ENCODE data around the gene IFITM10.

IFITM10 gene

DNA sequence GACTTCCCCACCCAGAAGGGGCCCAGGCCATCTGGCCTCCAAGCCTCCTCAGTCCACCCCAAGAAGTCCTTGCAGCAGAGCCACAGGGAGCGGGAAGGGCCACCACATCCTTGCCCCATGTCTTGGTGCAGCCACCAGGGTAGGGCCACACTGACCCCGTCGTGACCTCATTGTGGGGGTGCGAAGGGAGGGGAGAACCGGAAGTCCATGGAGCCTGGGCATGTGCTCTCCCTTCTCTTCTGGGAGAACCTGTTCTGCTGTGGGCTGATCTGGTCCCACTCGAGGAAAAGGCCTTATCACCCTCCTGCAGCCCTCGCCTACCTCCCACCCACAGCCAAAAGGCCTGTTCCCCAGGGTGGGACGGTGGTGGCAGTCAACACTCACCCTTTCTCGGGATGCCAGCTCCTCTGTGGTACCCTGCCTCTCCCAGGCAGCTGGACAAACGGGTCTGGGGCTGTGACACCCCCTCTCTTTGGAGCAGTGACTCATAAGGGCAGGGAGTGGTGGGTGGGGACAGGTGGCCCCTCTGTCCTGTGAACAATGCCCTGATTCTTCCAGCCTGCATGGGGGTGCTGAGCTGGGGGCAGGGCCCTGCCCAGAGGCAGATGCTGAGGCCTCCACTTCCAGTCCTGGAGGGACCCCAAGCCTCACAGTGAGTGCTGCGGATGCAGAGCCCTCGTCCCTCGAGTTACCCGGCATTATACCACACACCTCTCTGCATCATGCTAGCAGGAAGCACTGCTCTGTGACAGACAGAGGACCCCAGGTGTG, 27.9 kb upstream of the IFITM10 start:
- no peak for FAIRE-seq

DNA sequence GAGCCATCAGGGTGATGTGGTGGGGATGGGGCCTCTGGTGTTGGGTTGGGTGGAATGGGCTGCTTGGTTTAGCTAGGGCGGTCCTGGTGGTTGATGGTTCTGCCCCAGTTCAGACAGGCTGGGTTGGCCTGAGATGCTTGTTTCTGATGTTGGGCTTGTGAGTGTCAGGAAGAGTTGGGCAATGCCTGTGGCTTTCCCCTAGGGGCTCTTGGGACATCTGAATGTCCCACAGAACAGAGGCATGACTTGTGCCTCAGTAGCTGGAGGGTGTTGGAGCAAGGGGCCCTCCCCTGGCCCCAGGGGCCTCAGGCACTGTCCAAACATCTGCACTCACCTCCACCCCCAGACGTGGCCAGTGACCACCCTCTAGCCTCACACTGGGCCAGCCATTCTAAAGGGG, 27.3 kb upstream of the IFITM10 start:
- no peak for TF ChIP-seq PAX5 (IDR thresholded peaks at IDR 0.05; ENCODE audit: insufficient read depth, low read length, severe bottlenecking)
- no peak for TF ChIP-seq POLR2A (IDR thresholded peaks at IDR 0.05; ENCODE audit: low read depth, low read length)
- TF ChIP-seq POU2F2 (IDR thresholded peaks at IDR 0.05; ENCODE audit: low read depth, low read length) = no peak
- TF ChIP-seq SPI1 (IDR thresholded peaks at IDR 0.05; ENCODE audit: low read depth, low read length) = no peak
- no peak for TF ChIP-seq TAF1 (IDR thresholded peaks at IDR 0.05; ENCODE audit: low read depth, low read length)
- FAIRE-seq = no peak
- no peak for DNase-seq (ENCODE audit: insufficient read length, low spot score)

More for the DNA sequence above, 27.9 kb upstream of the IFITM10 start:
- TF ChIP-seq TAF1 (IDR thresholded peaks at IDR 0.05; ENCODE audit: low read depth, low read length) (no peak), POLR2A (IDR thresholded peaks at IDR 0.05; ENCODE audit: low read depth, low read length) (no peak), PAX5 (IDR thresholded peaks at IDR 0.05; ENCODE audit: insufficient read depth, low read length, severe bottlenecking) (no peak), POLR2AphosphoS5 (IDR thresholded peaks at IDR 0.05; ENCODE audit: low read depth, low read length) (no peak), POU2F2 (IDR thresholded peaks at IDR 0.05; ENCODE audit: low read depth, low read length) (no peak), SPI1 (IDR thresholded peaks at IDR 0.05; ENCODE audit: low read depth, low read length) (no peak)
- no peak for DNase-seq (ENCODE audit: insufficient read length, low spot score)

GRCh38 chr11:1776944-1777715, 26.7 kb upstream of the IFITM10 start:
- no peak for DNase-seq (ENCODE audit: insufficient read length, low spot score)
- TF ChIP-seq POU2F2 (IDR thresholded peaks at IDR 0.05; ENCODE audit: low read depth, low read length) (no peak), TAF1 (IDR thresholded peaks at IDR 0.05; ENCODE audit: low read depth, low read length) (no peak), POLR2A (IDR thresholded peaks at IDR 0.05; ENCODE audit: low read depth, low read length) (no peak), POLR2AphosphoS5 (IDR thresholded peaks at IDR 0.05; ENCODE audit: low read depth, low read length) (no peak), PAX5 (IDR thresholded peaks at IDR 0.05; ENCODE audit: insufficient read depth, low read length, severe bottlenecking) (no peak), SPI1 (IDR thresholded peaks at IDR 0.05; ENCODE audit: low read depth, low read length) (no peak)
- FAIRE-seq = no peak

- DNase-seq (ENCODE audit: insufficient read length, low spot score) (no peak), FAIRE-seq (no peak)
Measured at GRCh38 chr11:1776331-1776851, 26.0 kb upstream of the IFITM10 start.

GRCh38 chr11:1774886-1775285, 24.5 kb upstream of the IFITM10 start:
- no peak for FAIRE-seq
- no peak for DNase-seq (ENCODE audit: insufficient read length, low spot score)
- TF ChIP-seq PAX5 (IDR thresholded peaks at IDR 0.05; ENCODE audit: insufficient read depth, low read length, severe bottlenecking) (no peak), POU2F2 (IDR thresholded peaks at IDR 0.05; ENCODE audit: low read depth, low read length) (no peak), POLR2AphosphoS5 (IDR thresholded peaks at IDR 0.05; ENCODE audit: low read depth, low read length) (no peak), POLR2A (IDR thresholded peaks at IDR 0.05; ENCODE audit: low read depth, low read length) (no peak), SPI1 (IDR thresholded peaks at IDR 0.05; ENCODE audit: low read depth, low read length) (no peak), TAF1 (IDR thresholded peaks at IDR 0.05; ENCODE audit: low read depth, low read length) (no peak)

More at GRCh38 chr11:1776331-1776851, 26.0 kb upstream of the IFITM10 start:
- no peak for TF ChIP-seq TAF1 (IDR thresholded peaks at IDR 0.05; ENCODE audit: low read depth, low read length)
- TF ChIP-seq SPI1 (IDR thresholded peaks at IDR 0.05; ENCODE audit: low read depth, low read length) = no peak
- TF ChIP-seq PAX5 (IDR thresholded peaks at IDR 0.05; ENCODE audit: insufficient read depth, low read length, severe bottlenecking) = no peak
- no peak for TF ChIP-seq POLR2A (IDR thresholded peaks at IDR 0.05; ENCODE audit: low read depth, low read length)
- TF ChIP-seq POU2F2 (IDR thresholded peaks at IDR 0.05; ENCODE audit: low read depth, low read length) = no peak
- no peak for TF ChIP-seq POLR2AphosphoS5 (IDR thresholded peaks at IDR 0.05; ENCODE audit: low read depth, low read length)

DNA sequence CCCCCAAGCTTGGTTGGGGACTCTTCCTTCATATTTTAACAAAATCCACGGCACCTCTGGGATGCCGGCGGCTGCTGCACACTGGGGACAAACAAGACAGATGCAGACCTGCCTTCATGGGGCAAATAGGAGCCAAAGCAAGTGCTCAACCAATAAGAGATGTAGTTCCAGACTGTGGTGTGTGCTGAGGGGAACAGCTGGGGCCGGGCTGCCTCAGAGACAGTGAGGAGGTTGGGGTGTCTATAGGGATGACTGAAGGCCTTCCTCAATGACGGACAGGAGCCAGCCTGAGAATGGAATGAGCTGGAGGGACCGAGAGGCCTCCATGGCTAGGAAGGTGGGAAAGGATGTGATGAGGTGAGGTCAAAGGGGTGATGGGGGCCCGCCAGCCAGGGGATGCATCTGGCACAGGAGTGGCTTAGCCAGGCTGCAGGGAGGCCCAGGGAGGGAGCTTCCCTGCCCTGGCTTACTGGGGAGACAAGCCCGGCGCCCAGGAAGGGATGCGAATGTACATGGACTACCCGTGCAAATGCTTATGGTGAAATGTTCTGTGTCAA, 23.7 kb upstream of the IFITM10 start:
- TF ChIP-seq PAX5 (IDR thresholded peaks at IDR 0.05; ENCODE audit: insufficient read depth, low read length, severe bottlenecking) (no peak), POLR2A (IDR thresholded peaks at IDR 0.05; ENCODE audit: low read depth, low read length) (no peak), POU2F2 (IDR thresholded peaks at IDR 0.05; ENCODE audit: low read depth, low read length) (no peak), SPI1 (IDR thresholded peaks at IDR 0.05; ENCODE audit: low read depth, low read length) (no peak), POLR2AphosphoS5 (IDR thresholded peaks at IDR 0.05; ENCODE audit: low read depth, low read length) (no peak), TAF1 (IDR thresholded peaks at IDR 0.05; ENCODE audit: low read depth, low read length) (no peak)
- FAIRE-seq (no peak), DNase-seq (ENCODE audit: insufficient read length, low spot score) (no peak)

DNA sequence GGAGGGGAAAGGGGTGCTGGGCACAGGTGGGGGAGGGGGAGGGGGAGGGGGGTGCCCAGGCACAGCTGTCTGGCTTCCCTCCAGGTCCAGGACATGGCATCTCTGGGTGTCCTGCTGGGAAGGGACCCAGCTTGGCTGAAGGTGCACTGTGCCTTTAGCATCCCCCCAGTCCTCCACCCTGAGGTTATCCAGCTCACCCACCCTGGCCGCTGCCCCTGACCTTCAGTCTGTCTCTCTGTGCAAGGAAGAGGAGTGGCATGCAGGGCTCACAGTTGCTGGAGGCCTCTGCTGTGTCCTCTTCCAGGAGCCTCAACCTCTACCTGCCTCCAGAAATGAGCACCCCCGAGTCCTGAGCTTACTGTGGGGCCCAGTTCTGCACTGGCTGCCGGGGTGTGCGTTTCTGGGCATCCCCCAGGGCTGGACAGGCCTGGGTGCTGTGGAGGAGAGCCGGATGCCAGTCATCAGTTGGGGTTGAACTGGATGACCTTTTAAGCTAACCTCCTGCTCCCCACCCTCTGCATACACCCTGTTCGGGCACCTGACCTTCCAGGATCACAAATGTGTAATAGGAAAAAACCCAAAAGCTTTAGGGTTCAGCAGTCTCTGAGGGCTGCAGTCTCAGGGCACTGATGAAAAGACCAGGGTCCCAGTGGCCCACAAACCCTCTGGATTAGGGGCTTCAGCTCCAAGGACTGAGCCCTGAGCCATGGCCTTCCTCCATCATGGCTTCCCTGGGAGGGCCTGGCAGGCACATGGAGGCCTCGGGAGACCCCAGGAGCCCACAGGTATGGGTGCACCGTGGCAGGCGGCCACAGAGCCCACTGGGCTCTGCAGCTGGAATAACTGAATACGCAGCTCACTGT, 23.0 kb upstream of the IFITM10 start:
- TF ChIP-seq POU2F2 (IDR thresholded peaks at IDR 0.05; ENCODE audit: low read depth, low read length) (no peak), TAF1 (IDR thresholded peaks at IDR 0.05; ENCODE audit: low read depth, low read length) (no peak), POLR2A (IDR thresholded peaks at IDR 0.05; ENCODE audit: low read depth, low read length) (no peak), PAX5 (IDR thresholded peaks at IDR 0.05; ENCODE audit: insufficient read depth, low read length, severe bottlenecking) (no peak), SPI1 (IDR thresholded peaks at IDR 0.05; ENCODE audit: low read depth, low read length) (no peak), POLR2AphosphoS5 (IDR thresholded peaks at IDR 0.05; ENCODE audit: low read depth, low read length) (no peak)
- no peak for FAIRE-seq
- DNase-seq (ENCODE audit: insufficient read length, low spot score) = peak; percentile 13

All from GM12891 (cell line).